CD4-positive, alpha-beta T cell treated with Interleukin-6 at 100 ng/mL for 8 hours (primary cell): Measurements from ENCODE around the gene TMEM273.
"Not testable (repeated sequence)": the region's sequence is repeated elsewhere in the genome, so short reads cannot be mapped to it uniquely, and the experiment has no call there.

Source experiments
- DNase-seq: peaks from one replicate; pipeline ENCODE4 v3.0.0-alpha.2; 2020; ENCODE audit warnings: mixed read lengths, low spot score

Gene TMEM273

GRCh38 chr10:49205206-49205605, 17.0 kb upstream of the TMEM273 start:
- no peak for DNase-seq

- no peak for DNase-seq
Measured at GRCh38 chr10:49204119-49204518, 15.9 kb upstream of the TMEM273 start.

- DNase-seq, result no peak
Measured at GRCh38 chr10:49202266-49202665, 14.1 kb upstream of the TMEM273 start.

- no peak for DNase-seq
Measured at GRCh38 chr10:49200854-49201253, 12.7 kb upstream of the TMEM273 start.

- DNase-seq, result no peak
Measured at GRCh38 chr10:49197171-49197570, 9.0 kb upstream of the TMEM273 start.

- DNase-seq, result not testable (repeated sequence)
Measured at GRCh38 chr10:49195864-49196263, 7.7 kb upstream of the TMEM273 start.

GRCh38 chr10:49194212-49194920, 6.2 kb upstream of the TMEM273 start:
- peak; percentile 15 for DNase-seq

GRCh38 chr10:49191349-49191748, 3.2 kb upstream of the TMEM273 start:
- no peak for DNase-seq

- DNase-seq, result no peak
Measured at GRCh38 chr10:49189422-49189821, 1.2 kb upstream of the TMEM273 start.

- no peak for DNase-seq
Measured at GRCh38 chr10:49187044-49187484, 1.1 kb downstream of the TMEM273 start.

- DNase-seq, result no peak
Measured at GRCh38 chr10:49186613-49187012, 1.6 kb downstream of the TMEM273 start.

- no peak for DNase-seq
Measured at GRCh38 chr10:49185213-49185612, 3.0 kb downstream of the TMEM273 start.

GRCh38 chr10:49184642-49185111, 3.5 kb downstream of the TMEM273 start:
- DNase-seq, result no peak

- DNase-seq, result peak; percentile 26
Measured at GRCh38 chr10:49183596-49184542, 4.3 kb downstream of the TMEM273 start.

- DNase-seq, result no peak
Measured at GRCh38 chr10:49182776-49183175, 5.4 kb downstream of the TMEM273 start.

GRCh38 chr10:49180444-49180860, 7.7 kb downstream of the TMEM273 start:
- no peak for DNase-seq

- DNase-seq, result no peak
Measured at GRCh38 chr10:49179699-49180443, 8.3 kb downstream of the TMEM273 start.

- DNase-seq, result no peak
Measured at GRCh38 chr10:49178489-49179471, 9.4 kb downstream of the TMEM273 start.

GRCh38 chr10:49177391-49178355, 10.5 kb downstream of the TMEM273 start:
- DNase-seq, result peak; percentile 55
